AG10803 (cell line): ENCODE results near the gene SCUBE1.

Source experiments
- DNase-seq: peaks from one replicate; pipeline ENCODE4 v3.0.0; 2010; ENCODE audit warnings: low read depth
- H3K4me3 ChIP-seq: 2 replicates; pipeline ENCODE4 v1.5.1; 2011; ENCODE audit warnings: mild to moderate bottlenecking, low read length, control low read depth
- TF ChIP-seq, protein P1 (sequence below): conservative IDR thresholded peaks from 2 replicates; pipeline ENCODE4 v1.5.1; 2011; ENCODE audit warnings: mild to moderate bottlenecking, low read length, control low read depth, inconsistent platforms

Gene SCUBE1

DNA sequence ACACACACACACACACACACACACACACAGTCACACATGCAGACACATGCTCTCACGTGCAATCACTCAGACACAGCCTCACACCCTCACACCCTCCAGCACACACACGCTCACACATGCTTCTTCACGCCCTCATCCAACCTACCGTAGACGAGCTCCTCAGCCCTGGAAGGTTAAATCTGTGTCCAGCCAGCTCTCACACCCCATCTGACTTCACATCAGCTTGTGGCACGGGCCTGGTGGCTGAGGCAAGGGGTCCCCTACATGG, 1.3 kb upstream of the SCUBE1 start:
- TF ChIP-seq, protein P1, sequence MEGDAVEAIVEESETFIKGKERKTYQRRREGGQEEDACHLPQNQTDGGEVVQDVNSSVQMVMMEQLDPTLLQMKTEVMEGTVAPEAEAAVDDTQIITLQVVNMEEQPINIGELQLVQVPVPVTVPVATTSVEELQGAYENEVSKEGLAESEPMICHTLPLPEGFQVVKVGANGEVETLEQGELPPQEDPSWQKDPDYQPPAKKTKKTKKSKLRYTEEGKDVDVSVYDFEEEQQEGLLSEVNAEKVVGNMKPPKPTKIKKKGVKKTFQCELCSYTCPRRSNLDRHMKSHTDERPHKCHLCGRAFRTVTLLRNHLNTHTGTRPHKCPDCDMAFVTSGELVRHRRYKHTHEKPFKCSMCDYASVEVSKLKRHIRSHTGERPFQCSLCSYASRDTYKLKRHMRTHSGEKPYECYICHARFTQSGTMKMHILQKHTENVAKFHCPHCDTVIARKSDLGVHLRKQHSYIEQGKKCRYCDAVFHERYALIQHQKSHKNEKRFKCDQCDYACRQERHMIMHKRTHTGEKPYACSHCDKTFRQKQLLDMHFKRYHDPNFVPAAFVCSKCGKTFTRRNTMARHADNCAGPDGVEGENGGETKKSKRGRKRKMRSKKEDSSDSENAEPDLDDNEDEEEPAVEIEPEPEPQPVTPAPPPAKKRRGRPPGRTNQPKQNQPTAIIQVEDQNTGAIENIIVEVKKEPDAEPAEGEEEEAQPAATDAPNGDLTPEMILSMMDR: no peak
- H3K4me3 ChIP-seq: no peak overlapping the region
- no peak for DNase-seq

- no peak overlapping the region for H3K4me3 ChIP-seq
- no peak for DNase-seq
- TF ChIP-seq, protein P1: no peak
Observed at GRCh38 chr22:43343670-43344519, 723 bp upstream of the SCUBE1 start.

- no peak for DNase-seq
- TF ChIP-seq, protein P1: no peak
- no peak overlapping the region for H3K4me3 ChIP-seq
Observed at GRCh38 chr22:43342347-43343261, 568 bp downstream of the SCUBE1 start.

GRCh38 chr22:43341565-43341964, 1.6 kb downstream of the SCUBE1 start:
- DNase-seq: no peak
- TF ChIP-seq, protein P1: no peak
- H3K4me3 ChIP-seq: no peak overlapping the region

DNA sequence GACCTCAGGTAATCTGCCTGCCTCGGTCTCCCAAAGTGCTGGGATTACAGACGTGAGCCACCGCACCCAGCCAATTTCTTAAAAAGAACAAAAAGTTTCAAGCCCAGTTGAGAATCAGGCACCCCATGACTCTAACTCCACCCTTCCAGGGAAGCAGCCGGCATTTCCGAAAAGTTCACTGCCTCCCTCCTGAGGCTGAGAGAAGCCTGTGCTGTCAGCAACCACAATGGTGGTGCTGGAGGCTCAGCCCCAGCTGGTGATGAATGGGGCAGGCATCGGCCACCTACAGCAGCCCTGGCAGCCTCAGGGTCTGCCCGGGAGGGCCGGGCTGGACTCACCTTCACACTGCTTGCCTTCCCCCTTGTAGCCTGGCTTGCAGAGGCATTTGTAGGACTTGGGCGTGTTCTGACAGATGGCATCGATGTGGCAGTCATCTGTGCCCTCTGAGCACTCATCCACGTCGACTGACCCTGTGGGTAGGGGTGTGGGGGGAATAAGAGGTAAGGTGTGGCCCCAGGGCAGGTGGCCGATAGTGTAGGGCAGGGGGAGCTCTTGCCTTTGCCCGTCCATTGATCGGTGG, 4.3 kb downstream of the SCUBE1 start:
- no peak overlapping the region for H3K4me3 ChIP-seq
- DNase-seq: no peak
- TF ChIP-seq, protein P1: no peak

DNA sequence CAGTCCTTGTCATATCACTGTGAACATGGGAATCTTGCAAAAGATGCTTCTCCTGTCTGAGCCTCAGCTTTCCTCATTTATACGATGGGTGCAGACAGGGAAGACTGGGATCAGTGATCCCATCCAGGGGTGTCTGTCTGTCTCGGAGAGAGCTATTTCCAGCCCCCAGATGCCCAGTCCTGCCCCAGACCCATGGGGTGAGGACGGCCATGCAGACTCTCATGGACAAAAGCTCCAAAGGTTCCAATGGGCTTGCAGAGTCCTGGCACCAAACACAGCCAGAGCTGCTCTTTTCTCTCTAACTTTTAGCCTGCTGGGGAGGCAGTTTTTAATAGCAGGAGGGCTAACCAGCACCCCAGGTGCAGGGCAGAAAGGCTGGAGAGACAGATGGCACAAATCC, 5.2 kb downstream of the SCUBE1 start:
- DNase-seq: no peak

More for the DNA sequence above, 5.2 kb downstream of the SCUBE1 start:
- H3K4me3 ChIP-seq: no peak overlapping the region
- TF ChIP-seq, protein P1: no peak
